Medulla oblongata (tissue), 1 donor: ENCODE measurements around the gene STPG2.

Experiments
- DNase-seq: peaks from one replicate; pipeline ENCODE4 v3.0.0-alpha.2; 2015; ENCODE audit errors: extremely low spot score

STPG2 gene

DNA sequence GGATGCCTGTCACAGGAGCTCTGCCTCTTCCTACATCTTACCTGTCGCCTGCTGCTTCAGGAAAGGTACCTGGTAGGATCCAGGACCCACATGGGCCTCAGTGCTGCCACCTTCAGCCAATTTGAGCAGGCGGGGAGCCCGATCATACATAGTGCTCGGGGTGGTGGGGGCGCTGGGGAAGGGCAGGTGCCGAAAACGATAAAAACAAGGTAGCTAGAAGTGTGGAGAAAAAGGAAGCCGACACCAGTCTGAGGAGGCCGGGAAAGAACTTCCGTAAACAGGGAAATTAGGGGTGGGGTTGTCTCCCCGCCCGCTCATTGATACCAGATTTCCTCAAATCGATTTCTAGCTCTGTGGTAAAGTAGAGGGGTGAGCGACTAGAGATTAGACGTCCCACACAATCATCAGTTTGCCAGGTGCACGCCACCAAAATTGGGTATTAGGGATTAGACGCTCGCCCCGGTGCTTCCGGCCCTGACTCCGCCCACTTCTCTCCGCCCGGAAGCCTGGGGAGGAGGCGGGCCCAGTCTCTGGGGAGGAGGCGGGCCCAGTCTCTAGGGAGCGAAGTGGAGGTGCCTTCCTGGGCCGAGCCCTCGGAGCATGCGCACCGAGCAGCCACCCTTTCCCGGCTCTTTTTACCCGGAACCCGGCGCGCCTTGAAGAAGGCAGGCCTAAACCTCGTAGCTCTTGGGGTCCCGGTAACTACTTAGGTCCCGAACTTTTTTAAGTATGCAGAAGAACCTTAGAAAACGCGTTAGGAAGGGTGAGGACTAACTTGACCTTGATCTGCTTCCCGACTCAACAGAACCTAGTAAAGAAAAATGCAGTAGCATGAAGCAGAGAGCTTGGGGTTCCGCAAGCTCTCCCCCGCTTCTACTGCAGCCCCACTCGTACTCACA, at the start of gene STPG2:
Gene STPG2, minus strand, starts transcription at position 476 of the 899 bp plus-strand sequence.
- peak; percentile 96 for DNase-seq

DNA sequence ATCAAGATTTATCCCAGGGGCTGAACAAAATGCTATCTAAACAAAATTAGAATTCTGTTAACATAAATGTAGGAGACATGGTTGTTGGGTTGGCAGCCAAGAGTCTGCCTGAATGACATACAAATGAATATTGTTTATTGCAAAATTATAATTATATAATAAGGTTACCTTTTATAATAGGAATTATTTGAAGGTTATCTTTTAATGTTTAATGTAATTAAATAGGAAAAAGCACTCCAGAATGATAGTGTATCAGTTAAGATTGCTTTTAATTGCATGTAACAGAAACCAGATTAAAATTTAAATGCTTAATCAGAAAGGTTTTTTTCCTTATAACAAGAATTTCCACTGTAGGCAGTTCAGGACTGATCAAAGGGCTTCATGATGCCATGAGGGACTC, 42.0 kb upstream of the STPG2 start:
- no peak for DNase-seq

DNA sequence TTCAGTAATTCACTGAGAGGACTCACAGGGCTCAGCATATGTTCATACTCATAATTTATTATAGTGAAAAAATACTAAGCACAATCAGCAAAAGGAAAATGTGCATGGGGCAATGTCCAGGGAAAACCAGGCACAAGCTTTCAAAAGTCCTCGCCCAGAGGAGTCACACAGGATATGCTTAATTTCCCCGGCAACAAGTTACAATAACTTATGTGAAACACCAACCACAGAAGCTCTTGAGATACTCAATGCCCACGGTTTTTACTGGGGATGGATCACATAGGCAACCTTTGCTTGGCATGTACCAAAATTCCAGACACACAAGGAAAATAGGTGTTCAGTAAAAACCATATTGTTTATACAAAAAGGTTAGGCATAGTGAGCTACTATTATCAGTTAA, 38.5 kb upstream of the STPG2 start:
- DNase-seq: no peak

DNA sequence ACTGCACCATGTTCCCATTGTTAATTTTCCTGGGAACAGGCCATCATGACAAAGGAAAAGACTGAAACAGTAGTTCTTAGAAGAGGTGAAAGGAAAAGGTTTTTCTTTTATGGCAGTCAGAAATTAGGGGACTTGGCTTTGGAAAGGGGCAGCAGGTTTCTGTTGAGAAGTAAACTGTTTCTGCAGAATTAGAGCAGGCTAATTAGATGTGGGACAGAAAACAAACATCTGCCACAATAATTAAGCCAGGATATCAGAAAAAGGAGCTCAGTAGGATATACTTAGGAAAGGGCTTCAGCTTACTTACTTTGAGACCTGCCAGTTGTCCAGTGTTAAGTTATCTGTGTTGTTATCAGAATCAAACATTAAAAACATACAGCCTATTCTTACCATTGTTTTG, 36.7 kb upstream of the STPG2 start:
- DNase-seq: no peak

DNA sequence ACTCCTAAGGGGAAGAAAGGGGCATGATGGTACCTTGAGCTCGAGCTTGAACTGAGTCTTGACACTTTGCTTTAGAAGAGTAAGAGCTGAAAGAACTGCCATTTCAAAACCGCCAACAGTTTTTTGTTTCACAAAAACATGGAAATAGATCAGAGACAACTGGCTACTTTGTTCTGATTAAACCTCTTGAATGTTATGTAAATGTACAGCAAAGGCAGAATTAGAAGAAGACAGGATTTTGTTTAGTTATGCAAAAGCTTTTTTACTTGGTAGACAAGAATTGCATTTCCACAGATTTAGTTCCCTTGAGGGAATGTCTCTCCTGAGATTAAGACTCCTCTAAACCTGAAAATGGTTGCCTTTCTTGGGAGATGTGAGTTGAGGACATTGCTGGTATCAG, 33.3 kb upstream of the STPG2 start:
- no peak for DNase-seq

DNA sequence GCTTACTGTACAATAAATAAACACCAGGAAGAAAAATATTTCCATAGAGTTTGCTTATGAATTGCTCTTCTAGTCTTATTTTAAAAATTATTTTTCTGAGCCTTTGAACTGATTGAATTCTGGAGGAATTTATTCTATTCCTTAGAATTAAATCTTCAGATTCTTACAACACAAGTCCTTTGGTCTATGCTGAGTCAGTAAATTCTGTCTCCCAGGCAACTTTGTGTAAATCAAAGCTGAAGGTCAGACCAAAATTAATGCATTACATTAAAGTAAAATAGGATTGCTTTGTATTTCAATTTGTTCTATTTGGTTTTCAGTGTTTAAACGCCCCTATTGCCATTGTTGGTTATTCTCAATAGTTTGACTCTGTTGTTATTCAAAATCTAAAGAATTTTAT, 26.8 kb upstream of the STPG2 start:
- no peak for DNase-seq

DNA sequence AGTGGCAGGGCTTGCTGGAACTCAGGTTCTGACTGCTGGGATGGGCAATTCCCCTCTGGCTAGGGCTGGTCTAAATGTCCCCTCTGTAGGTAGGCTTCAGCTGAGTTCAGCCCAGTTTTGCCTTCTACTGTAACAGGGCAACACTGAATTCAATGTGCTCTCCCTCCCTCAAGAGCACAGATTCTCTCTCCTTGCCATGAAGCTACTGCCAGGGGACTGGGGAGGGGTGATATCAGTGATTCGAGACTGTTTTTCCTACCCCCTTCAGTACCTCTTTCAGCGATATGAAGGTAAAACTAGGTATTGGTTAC, 23.4 kb upstream of the STPG2 start:
- DNase-seq: no peak

DNA sequence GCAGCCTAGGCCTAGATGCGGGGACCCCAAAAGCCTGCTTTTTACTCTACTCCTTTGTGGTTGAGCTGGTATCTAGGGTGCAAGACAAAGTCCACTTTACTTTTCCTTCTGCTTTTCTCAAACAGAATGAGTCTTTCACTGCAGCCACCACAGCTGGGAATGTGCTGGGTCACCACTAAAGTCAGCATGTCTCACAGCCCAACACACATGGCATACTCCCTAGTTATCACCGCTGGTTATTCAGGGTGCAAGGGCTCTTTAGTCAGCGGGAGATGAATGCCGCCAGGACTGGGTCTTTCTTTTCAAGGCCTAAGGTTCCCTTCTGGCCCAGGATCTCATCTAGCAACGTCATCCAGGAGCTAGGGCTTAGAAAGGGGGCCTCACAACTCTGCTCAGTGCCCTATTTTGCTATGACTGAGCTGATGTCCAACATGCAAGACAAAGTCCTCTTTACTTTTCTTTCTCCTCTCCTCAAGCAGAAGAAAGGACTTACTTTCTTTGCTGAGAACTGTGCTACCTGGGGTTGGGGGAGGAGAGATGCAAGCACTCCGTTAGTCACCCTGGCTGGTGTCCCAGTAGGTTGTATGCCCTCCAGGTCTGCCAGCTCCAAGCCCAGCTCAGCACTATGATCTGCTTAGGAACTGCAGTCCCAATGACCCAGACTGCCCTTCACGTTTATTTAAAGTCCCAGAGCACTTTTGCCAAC, 22.9 kb upstream of the STPG2 start:
- no peak for DNase-seq

DNA sequence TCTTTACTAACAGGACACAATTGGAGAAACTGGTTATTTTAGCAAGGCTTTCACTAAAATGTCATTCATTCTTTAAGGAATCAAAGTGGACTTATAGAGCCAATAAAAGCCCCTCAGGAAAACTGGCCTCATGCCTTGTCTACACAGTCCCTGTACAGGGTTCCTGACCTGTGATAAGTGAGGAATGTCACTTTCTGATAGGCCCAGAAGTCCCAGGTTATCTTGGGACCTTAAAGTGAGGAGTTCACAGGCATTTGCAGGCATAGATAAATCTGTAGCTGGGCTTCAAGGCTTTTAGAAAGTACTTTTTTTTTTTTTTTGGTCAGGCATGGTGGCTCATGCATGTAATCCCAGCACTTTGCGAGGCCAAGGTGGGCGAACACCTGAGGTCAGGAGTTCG, 19.4 kb upstream of the STPG2 start:
- no peak for DNase-seq

DNA sequence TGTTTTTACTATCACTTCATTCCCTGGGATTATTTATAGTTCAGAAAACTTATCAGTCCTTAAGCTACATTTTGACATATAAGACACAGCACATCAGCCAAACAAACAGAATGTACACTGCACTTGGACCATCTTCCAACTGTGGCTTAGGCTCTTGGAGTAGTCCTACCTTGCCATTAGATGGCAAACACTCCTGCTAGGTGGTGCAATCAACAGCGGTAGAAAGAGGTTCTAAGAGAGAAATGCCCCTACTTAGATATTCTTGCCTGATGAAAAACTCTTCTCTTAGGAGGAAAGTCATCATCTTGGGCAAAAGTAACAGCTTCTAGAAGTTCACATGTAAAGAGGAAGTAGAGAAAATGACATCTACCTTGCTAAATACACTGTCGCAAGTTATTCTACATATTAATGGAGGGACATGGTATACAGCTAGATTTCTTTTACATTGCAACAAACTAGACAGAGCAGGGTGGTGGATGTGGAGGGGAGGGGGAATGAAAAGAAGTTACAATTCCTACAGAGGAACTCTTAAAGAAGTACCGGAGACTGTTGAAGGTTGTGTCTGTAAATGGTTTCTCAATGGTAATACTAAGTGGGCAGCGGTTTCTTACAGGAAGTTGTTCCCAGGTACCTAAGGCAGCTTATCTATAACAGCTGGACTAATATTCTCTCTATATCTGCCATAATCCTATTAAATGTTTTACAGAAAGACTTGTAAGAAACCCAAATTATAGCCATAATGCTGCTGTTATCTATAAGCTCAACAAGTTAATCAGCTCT, 8.1 kb upstream of the STPG2 start:
- no peak for DNase-seq

DNA sequence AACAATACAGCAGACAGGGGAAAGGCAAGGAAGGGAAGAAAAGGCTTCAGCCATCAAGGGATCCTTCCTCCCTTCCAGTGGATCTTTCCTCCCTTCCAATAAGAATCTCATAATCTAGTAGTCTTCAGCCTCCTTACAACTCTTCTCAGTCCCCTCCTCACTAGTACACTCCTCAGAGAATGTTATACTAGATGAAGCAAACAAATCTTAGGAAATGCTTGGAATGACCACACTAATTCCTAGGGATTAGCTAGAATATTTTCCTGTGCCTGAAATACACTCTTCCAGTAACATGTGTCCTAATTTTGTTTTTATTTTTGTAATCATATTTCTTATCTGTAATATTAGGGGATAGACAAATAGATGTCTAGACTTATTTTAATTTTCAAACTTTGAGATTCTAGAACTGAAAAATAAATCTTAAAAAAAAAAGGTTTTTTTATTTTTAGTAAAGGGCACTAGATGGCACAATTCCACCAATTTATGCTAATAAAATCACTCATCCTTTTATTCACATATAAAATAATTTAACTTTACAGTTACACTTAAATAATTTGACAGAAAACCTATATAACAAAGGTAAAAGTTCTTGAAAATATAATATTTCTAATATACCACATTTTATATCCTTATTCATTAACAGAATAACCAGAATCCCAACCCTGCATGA, 7.0 kb upstream of the STPG2 start:
- DNase-seq: no peak

DNA sequence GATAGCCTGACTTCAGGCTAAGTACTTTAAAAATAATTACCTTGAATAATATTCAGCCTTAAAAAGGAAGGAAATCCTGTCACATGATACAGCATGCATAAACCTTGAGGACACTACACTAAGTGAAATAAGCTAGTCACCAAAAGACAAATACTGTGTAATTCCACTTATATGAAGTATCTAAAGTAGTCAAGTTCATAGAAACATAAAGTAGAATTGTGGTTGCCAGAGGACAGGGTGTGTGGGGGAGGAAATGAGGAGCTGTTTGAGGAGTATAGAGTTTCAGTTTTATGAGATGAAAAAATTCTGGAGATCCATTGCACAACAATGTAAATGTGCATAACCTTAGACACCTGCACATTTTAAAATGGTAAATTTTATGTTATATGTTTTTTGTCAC, 5.6 kb upstream of the STPG2 start:
- no peak for DNase-seq

DNA sequence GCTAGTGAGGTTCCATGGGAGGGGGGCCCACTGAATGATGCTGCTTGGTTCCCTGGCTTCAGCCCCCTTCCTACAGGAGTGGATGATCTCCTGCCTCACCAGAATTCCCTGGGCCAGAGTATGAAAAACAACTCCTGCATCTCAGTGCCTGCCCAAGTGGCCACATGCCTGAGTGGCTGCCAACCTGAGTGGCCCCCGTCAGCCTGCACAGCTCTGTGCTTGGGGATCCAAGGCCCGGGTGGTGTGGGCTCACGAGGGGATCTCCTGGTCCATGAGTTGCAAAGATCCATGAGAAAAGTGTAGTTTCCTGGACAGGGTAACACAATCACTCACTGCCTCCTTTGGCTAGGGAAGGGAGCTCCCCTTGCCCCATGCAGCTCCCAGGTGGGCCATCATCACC, 17.1 kb downstream of the STPG2 start:
- no peak for DNase-seq

DNA sequence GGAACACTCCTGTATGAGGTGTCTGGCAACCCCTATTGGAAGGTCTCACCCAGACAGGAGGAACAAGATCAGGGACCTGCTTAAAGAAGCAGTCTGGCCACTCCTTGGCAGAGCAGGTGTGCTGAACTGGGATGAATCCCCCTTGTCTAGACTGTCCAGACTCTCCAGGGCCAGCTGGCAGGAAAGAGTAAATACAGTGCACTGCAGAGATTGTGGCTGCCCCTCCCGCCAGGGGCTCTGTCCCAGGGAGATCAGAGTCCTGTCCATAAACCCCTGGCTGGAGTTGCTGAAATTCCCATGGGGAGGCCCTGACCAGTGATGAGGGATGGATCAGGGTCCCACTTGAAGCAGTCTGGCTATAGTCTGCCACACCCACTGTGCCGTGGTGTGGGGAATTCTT, 17.7 kb downstream of the STPG2 start:
- no peak for DNase-seq

DNA sequence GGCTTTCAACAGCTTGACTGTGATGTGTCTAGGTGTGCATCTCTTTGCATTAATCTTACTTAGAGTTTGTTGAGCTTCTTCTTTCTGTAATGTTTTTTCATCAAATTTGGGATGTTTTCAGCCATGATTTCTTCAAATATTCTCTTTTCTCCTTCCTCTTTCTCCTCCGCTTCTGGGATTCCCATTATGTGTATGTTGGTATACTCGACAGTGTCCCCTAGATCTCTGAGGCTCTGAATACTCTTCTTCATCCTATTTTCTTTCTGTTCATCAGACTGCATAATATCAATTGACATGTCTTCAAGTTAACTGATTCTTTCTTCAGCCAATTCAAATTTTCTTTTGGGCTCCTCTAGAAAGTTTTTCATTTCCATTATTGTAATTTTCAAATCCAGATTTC, 25.9 kb downstream of the STPG2 start:
- no peak for DNase-seq

DNA sequence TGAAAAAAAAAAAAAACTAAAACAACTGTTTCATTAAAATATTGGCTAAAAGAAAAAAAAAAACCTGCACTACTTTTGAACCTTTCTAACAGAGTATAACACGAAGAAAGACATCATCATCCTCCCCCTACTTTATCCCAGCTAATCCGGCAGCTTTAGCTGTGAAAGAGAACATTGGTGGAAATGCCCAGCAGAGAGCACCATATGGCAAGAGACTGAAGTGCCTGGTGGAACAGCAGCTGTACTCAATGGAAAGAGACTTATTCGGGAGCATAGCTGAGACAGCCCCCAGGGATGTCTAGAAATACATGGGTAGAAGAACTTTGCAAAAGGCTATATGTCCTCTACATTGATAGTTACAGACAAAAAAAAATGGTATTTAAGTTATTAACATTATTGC, 30.3 kb downstream of the STPG2 start:
- DNase-seq: peak; percentile 72

DNA sequence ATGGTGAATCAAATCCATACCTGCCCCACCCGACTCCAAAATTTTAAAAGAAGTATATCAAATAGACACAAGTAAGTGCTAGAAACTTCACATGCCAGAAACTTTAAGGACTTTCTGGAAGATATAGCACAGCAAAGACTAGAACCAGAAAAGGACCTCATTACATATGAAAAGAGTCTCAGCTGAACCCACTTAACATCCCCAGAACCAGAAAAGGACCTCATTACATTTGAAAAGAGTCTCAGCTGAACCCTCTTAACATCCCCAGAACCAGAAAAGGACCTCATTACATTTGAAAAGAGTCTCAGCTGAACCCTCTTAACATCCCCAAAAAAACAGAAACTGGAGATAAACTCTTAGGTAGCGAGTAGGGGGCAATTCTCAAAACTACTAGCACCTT, 32.3 kb downstream of the STPG2 start:
- no peak for DNase-seq

DNA sequence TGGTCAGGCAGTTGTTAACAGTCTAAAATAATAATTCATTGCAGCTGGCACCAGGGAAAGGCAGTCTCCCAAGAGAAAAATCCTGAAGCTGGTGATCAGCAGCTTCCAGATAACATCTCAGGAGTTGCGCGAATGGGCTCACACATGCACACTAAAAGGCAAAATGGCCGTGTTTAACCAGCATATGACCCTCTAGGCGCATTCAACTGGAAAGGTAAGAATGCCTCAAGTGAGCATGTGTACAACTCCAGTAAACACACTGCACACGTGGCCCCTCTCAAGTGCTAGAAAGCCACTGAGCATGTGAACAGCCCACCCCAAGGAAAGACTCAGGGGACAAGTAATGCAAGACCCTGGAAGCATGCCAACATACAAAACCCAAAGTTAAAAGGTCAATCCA, 33.1 kb downstream of the STPG2 start:
- no peak for DNase-seq

DNA sequence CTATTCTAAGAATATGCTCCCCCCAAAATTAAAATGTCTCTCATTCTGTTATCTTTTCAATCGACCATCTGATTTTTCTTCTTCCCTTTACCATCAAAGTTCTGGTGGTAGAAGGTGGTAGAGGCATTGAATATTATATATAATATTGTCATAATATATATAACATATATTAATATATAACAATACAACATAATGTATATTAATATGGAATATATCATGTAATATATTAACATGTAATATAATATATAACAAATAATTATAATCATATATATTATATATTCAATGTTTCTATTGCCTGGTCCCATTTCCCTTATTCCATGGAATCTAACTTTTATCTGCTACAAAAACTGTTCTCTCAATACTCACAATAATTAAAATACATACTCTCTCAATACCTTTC, 40.6 kb downstream of the STPG2 start:
- no peak for DNase-seq

DNA sequence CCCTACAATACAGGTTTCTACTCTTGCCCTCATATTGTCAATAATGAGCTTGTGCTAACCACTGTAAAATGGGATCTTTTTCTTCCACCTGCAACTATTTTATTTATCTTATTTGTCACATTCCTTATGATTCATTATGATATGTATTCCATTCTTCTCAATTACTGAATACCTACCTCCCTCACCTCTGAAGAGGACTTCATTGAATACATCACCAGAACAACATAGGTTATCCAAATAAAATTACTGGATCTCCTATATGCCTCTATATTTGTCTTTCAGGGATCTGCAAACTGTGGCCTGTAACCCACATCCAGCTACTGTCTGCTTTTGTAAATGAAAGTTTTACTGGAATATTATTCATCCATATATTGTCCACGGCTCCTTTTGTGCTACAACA, 41.3 kb downstream of the STPG2 start:
- DNase-seq: no peak

DNA sequence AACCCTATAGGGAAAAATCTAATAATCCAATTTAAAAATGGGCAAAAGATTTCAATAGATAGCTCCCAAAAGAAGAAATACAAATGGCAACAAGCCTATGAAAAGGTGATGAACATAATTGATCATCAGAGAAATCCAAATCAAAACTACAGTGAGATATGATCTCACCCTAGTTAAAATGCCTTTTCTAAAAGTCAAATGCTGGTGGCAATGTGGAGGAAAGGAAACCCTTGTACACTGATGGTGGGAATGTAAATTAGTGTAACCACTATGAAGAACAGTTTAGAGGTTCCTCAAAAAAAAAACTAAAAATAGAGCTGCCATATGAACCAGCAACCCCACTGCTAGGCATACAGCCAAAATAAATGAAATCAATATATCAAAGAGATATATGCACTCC, 44.5 kb downstream of the STPG2 start:
- no peak for DNase-seq

DNA sequence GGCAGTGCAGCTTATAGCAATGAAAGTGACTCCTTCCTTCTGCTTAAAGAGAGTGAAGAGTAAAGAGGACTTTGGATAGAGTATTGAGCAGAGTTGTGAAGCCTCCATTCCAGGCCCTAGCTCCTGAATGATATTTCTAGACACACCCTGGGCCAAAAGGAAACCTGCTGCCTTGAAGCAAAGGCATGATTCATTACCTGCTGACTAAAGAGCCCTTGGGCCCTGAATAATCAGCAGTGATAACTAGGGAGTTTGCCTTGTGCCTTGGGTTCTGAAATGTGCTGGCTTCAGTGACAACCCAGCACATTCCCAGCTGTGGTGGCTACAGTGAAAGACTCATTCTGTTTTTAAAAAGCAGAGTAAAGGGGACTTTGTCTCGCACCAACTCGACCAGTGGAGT, 49.2 kb downstream of the STPG2 start:
- no peak for DNase-seq
